HG03571 (cell line): ENCODE data around the gene TTC23.
"Not testable (repeated sequence)": the region's sequence is repeated elsewhere in the genome, so short reads cannot be mapped to it uniquely, and the experiment has no call there.

Experiments used
- ATAC-seq: cut with Tn5 transposase; IDR thresholded peaks from one replicate; pipeline ENCODE4 v1.9.1; 2021; ENCODE audit not compliant: unreplicated experiment

TTC23 gene

DNA sequence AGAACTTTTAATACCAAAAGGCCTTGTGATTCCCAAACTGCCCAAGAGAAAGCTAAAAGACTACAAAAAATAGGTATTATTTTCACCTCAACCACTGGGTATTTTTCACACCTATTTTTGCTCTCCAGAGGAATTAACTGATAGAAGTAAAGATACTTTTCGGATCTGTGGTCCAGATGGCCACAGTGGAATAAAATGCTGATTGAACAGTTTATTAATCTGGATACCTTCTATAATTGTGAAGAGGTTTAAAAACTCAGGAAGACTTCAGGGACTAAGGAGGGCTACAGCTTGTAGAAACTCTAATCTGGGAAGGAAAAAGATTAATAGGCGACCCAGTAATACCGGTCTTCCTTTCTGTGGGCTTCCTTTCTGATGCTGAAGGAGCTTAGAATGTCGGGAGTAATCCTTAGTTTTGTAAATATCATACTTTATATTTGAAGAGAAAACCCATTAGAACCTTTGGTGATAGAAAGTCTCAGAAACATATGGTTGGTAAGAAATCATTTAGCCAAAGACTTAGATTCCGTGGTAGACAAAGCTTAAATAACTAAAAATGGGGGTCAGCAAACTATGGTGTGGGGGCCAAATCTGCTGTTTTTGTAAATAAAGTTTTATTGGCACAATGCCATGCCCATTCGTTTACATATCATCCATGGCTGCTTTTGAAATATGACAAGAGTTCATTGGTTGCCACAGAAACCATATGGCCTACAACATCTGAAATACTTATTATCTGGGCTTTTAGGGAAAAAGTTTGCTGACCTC lies 47.8 kb downstream of the TTC23 start:
- no peak for ATAC-seq

GRCh38 chr15:99197856-99198255 lies 51.5 kb downstream of the TTC23 start:
- ATAC-seq = no peak

- not testable (repeated sequence) for ATAC-seq
Measured at GRCh38 chr15:99192181-99192580, 57.2 kb downstream of the TTC23 start.

DNA sequence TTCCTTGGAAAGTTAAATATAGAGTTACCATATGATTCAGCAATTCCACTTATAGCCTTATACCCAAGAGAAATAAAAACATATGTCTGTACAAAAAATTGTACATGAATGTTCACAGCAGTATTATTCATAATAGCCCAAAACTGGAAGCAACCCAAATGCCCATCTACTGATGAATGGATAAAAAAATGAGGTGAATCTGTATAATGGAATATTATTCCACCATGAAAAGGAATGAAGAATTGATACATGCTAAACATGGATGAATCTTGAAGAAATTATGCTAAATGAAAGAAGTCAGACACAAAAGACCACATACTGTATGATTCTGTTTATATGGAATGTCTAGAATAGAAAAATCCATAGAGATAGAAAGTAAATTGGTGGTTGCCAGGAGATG lies 61.4 kb downstream of the TTC23 start:
- no peak for ATAC-seq

GRCh38 chr15:99185414-99186130 lies 63.8 kb downstream of the TTC23 start:
- ATAC-seq = no peak

GRCh38 chr15:99182791-99183190 lies 66.6 kb downstream of the TTC23 start:
- no peak for ATAC-seq

GRCh38 chr15:99181545-99181971 lies 67.8 kb downstream of the TTC23 start:
- no peak for ATAC-seq

DNA sequence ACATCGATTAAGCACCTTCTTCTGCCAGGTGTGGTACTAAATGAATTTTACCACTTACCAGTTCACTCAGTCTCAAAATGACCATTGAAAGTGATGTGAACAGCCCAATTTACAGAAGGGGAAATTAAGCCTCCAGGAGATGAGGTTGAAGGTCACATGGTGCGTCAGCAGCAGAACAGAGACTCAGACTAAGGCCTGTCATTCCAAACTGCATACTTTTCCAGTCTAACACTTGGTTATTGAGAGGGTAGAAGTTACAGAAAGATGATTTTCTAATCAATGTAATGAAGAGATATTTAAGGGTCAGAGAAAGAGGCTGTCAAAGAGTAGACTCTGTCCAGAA lies 68.4 kb downstream of the TTC23 start:
- no peak for ATAC-seq

DNA sequence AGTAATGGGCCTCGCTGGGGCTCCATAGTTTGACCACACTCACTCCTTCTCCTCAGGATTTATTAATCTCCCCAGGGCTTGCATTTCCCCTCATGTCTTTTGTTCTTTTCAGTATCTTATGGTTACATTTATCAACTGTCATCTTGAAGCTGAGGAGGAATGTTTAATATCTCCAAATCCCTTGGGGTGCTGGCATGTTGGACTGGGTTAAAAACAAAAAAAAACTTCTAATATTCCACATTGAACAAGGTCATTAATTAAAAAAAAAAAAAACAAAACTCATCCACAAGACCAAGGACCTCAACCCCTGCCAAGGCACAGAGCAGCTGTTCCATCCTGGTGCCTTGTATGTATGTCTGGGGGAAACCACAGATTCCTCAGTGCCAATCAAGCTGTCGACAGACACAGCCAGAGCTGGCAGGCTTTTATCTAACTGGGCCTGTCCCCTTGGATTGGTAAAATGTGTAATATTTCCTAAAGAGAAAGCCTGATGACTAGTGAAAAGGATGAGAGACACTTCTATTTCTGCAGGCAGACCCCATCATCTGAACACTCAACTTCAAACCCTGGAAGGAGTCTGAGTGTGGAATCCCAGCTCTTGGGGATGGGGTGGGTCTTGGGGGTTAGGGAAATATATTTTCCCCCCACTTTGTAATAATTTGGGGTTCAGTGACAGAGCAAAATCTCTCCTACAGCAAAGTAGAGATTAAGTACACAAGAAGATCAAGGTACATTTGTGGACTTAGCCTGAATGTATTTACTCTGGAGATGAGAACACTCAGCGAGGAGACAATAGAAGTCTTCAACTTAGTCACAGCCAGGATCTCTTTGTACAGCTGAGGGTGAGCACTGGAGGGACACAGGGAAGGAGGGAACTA lies 69.1 kb downstream of the TTC23 start:
- ATAC-seq = no peak

GRCh38 chr15:99177679-99178078 lies 71.7 kb downstream of the TTC23 start:
- ATAC-seq = no peak

DNA sequence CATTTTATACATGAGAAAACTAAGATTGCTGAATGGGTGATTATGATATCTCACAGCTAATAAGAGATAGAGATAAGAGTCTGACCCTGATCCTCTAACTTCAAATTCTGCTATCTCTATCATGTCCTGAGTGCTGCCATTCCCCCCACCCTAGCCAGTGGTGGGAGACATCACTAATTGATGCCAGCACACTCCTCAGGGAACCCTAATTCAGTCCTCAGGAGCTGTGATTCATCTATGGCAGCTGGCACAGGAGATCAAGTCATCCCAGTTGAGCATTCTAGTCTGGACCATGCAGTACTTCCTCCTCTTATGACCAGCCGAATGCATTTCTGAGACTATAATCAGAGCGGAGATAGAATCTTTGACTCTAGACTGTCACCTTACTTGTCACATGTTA lies 72.6 kb downstream of the TTC23 start:
- no peak for ATAC-seq

- ATAC-seq = no peak
Measured at GRCh38 chr15:99174567-99175395, 74.6 kb downstream of the TTC23 start.

GRCh38 chr15:99172989-99173388 lies 76.4 kb downstream of the TTC23 start:
- ATAC-seq = no peak

DNA sequence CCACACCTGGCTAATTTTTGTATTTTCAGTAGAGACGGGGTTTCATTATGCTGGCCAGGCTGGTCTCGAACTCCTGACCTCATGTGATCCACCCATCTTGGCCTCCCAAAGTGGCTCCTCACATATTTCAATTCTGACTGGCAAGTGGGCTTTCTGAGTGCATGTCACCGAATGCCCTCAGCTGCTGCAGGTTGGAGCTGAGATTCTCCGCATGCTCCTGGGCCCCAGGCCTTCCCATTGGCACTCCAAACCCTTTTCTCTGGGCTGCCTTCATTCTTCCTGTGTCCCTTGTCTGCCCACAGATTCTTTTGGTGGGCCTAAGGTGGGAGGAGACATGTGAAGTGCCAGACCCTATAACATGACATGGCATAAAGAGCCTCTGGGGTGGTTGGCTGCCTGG lies 77.2 kb downstream of the TTC23 start:
- ATAC-seq = no peak

DNA sequence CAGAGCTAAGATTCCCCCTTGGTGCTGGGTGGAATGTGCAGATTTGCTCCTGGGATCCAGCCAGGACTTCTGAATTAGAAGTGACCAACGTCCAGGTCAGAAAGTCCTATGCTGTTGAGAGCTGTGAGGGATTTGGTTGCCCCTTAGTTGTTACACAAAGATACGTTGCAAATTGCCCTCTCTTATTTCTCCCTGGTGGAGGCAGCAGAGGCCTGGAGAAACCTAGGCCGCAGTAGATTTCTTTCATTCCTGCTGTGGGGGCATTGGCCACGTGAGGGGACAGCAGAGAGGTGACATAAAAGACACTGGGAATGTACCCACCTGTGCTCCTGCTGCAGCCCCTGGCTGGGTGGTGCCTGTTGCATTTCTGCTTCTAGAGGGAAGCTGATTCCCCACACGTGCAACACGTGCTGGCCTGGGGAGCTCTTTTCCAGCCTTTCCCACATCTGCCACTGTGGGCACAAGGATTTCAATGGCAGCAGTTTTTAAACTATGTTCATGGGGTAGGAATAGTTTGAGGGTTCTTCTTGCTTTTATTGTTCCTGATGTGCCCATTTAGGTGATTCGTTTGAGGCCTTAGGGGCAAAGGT lies 78.8 kb downstream of the TTC23 start:
- ATAC-seq = no peak

GRCh38 chr15:99169769-99170311 lies 79.5 kb downstream of the TTC23 start:
- ATAC-seq = no peak

DNA sequence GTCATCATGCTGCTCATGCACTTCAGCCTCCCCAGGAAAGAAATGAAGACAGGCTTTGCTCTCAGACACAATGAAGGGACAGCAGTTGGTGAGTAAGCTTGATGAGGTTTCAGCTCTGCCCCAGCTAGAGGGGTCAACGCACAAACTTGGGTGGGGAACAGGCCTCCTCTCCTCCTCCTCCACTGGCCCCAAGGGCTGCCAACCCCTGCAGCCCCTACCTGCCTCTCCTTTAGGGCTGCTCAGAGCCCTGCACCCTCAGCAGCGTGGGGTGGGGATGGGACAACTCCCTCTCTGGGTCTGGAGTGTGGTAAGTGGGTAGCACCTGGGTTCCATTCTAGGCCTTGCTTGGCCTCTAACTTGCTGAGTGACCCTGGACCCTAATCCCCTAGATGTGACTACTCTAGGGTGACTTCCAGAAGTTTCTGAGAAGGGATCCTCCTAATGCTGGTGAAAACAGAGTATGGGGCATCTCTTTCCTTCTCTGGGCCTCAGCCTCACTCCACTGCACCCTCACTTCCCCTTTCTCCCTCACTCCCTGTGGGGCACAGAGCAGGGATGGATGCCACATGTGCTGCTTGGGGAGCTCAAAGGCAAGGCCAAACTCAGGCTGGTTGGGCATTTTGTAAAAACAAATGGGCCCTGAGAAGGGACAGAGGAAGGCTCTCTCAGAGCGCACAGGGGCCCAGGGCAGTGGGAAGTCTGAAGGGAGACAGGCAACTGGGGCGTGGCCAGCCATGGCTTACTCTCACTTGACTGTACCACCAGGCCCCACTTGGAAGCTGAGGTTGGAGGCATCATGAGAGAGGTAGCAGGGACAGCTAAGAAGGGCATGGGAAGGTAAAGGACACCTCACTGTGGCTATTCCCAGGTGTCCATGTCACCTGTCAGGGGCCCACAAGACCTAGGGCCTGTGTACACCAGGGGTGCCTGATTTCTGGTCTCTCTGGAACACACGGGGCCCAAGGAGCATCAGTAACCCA lies 80.5 kb downstream of the TTC23 start:
- ATAC-seq = no peak

GRCh38 chr15:99167640-99168039 lies 81.7 kb downstream of the TTC23 start:
- no peak for ATAC-seq

GRCh38 chr15:99167201-99167600 lies 82.2 kb downstream of the TTC23 start:
- ATAC-seq = no peak
